Measurements from ENCODE around the gene ZNF385D.

DNA sequence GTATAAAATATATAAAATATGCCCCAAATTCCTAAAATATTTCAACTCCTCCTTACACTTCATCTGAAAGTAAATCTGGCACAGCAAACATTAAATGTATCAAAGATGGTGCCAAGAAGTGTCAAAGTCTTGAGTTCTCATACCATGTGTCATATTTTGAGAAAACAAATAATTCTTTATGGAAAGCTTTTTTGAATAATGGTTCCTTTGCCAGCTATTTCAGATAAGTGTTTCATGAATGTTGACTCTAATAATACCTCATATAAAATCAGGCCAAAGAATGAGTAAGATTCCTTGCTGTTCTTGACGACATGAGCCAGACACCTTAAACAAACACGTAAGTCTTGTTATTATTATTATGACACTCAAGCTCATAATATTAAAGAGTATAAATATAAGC lies 30.3 kb upstream of the ZNF385D start:
- TF ChIP-seq, protein P1, sequence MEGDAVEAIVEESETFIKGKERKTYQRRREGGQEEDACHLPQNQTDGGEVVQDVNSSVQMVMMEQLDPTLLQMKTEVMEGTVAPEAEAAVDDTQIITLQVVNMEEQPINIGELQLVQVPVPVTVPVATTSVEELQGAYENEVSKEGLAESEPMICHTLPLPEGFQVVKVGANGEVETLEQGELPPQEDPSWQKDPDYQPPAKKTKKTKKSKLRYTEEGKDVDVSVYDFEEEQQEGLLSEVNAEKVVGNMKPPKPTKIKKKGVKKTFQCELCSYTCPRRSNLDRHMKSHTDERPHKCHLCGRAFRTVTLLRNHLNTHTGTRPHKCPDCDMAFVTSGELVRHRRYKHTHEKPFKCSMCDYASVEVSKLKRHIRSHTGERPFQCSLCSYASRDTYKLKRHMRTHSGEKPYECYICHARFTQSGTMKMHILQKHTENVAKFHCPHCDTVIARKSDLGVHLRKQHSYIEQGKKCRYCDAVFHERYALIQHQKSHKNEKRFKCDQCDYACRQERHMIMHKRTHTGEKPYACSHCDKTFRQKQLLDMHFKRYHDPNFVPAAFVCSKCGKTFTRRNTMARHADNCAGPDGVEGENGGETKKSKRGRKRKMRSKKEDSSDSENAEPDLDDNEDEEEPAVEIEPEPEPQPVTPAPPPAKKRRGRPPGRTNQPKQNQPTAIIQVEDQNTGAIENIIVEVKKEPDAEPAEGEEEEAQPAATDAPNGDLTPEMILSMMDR (conservative IDR thresholded peaks at IDR 0.05 in 1 of 2, IDR thresholded peaks at IDR 0.05 in 1 of 2; ENCODE audit: extremely low read depth in 1 of 2, insufficient read depth in 1 of 2, low read depth in 1 of 2, low read length in 2 of 2): no peak
- TF ChIP-seq EZH2 (IDR thresholded peaks at IDR 0.05; ENCODE audit: borderline replicate concordance, low read length): no peak

All from mammary epithelial cell (primary cell).